Vagina (tissue), 2 donors: ENCODE results near the gene KLC4.

Experiments
- CTCF ChIP-seq, 3 experiments: fragments of 450-650 bp in 2 of 3; fragments of 200-600 bp in 1 of 3; sonication (generic) in 1 of 3; IDR thresholded peaks; one replicate each; pipeline ENCODE4 v1.5.1; 2017 to 2019; ENCODE audit warnings: antibody characterized with exemption in 3 of 3, mild to moderate bottlenecking in 2 of 3, moderate library complexity in 2 of 3
- POLR2A ChIP-seq, 2 donors: fragments of 450-650 bp; IDR thresholded peaks; one replicate each; pipeline ENCODE4 v1.6.1; 2017; ENCODE audit warnings: antibody characterized with exemption in 2 of 2, mild to moderate bottlenecking in 2 of 2, moderate library complexity in 2 of 2
- POLR2AphosphoS5 ChIP-seq, 2 donors: sonication (generic); formaldehyde crosslinking; IDR thresholded peaks; one replicate each; pipeline ENCODE4 v1.9.0; 2017; ENCODE audit warnings: antibody characterized with exemption in 2 of 2, mild to moderate bottlenecking in 2 of 2, low read depth in 1 of 2; ENCODE audit not compliant: insufficient read depth in 1 of 2

- TF ChIP-seq CTCF (IDR thresholded peaks at IDR 0.05) (no peak), POLR2A (IDR thresholded peaks at IDR 0.05) (no peak), POLR2AphosphoS5 (IDR thresholded peaks at IDR 0.05; ENCODE audit: insufficient read depth in 1 of 2, low read depth in 1 of 2) (no peak)
Measured at GRCh38 chr6:43037706-43038105, 21.7 kb upstream of the KLC4 start.
